Prostate gland (tissue), 2 donors: ENCODE results near the gene KCNT1. TPM values are rescaled to one million over a fixed set of nuclear protein-coding genes. Genes with fewer than 3 reads are reported as not detected.

ENCODE experiments used
- DNase-seq: peaks from one replicate; pipeline ENCODE4 v3.0.0-alpha.2; 2019; ENCODE audit warnings: low spot score
- H3K27ac ChIP-seq, 2 donors: fragments of 200-600 bp; sonication (generic); 2 replicates each; pipeline ENCODE4 v1.5.1; 2017 to 2019
- H3K27me3 ChIP-seq: fragments of 200-600 bp; sonication (generic); replicated peaks from 2 replicates; pipeline ENCODE4 v1.5.1; 2019; ENCODE audit not compliant: insufficient read depth
- H3K36me3 ChIP-seq, 2 donors: fragments of 200-600 bp; sonication (generic); 1 replicate in 1 of 2; 2 replicates in 1 of 2; pipeline versions ENCODE4 v1.5.1 to v1.8.1; 2017 to 2019
- H3K4me1 ChIP-seq: fragments of 200-600 bp; sonication (generic); replicated peaks from 2 replicates; pipeline ENCODE4 v1.5.1; 2019
- H3K4me3 ChIP-seq, 2 donors: fragments of 200-600 bp; sonication (generic); 2 replicates each; pipeline ENCODE4 v1.5.1; 2017 to 2019
- H3K9me3 ChIP-seq: fragments of 200-600 bp; sonication (generic); 2 replicates; pipeline ENCODE4 v1.5.1; 2017
- POLR2A ChIP-seq: fragments of 450-650 bp; IDR thresholded peaks from one replicate; pipeline ENCODE4 v1.6.1; 2016; ENCODE audit warnings: antibody characterized with exemption, mild to moderate bottlenecking
- POLR2AphosphoS5 ChIP-seq: sonication (generic); formaldehyde crosslinking; IDR thresholded peaks from one replicate; pipeline ENCODE4 v1.6.1; 2017; ENCODE audit warnings: antibody characterized with exemption
- WGBS: methylation state at CpG from one replicate; pipeline ENCODE4 v1.1.5; 2018; 5-methylcytosine and 5-hydroxymethylcytosine counted together
- intact Hi-C: fragments of 100-400 bp; cut with DNase I; formaldehyde crosslinking; loops from one replicate; pipeline ENCODE4 v1.14.2; 2022
- total RNA-seq, 2 donors: library from RNA; depleted of rRNA; stranded (reverse); fragments of >200 nt; gene quantifications; one replicate each; pipeline ENCODE4 v1.1.0, GENCODE V29; 2016
- TF ChIP-seq, protein P1 (sequence below), 4 experiments: fragments of 200-600 bp in 2 of 4; fragments of 450-650 bp in 2 of 4; sonication (generic) in 2 of 4; IDR thresholded peaks; 1 replicate in 3 of 4; 2 replicates in 1 of 4; pipeline ENCODE4 v1.5.1; 2016 to 2019; ENCODE audit warnings: antibody characterized with exemption in 4 of 4, mild to moderate bottlenecking in 2 of 4, moderate library complexity in 2 of 4

Gene KCNT1
- total RNA-seq, 2 donors from 2014 or later, result 0.09 to 3.0 TPM

DNA sequence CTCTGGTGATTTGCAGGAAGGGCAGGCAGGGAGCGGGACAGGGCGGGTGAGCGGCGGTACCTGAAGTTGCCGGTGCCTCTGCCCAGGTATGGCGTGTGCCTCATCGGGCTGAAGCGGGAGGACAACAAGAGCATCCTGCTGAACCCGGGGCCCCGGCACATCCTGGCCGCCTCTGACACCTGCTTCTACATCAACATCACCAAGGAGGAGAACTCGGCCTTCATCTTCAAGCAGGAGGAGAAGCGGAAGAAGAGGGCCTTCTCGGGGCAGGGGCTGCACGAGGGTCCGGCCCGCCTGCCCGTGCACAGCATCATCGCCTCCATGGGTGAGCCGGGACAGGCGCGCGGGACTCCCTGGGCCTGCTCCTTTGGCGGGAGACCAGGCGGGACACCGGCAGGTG lies 68.8 kb downstream of the KCNT1 start:
- WGBS, result 93% methylated on average over 26 of the region's 26 CpGs
- no peaks in the 10 kb centered on the region for H3K36me3 ChIP-seq
- intact Hi-C loops, result no loop called here
- H3K27me3 ChIP-seq, result no peaks in the 10 kb centered on the region
- H3K9me3 ChIP-seq, result no peaks in the 10 kb centered on the region
- TF ChIP-seq POLR2A, result no peak
- TF ChIP-seq, protein P1, sequence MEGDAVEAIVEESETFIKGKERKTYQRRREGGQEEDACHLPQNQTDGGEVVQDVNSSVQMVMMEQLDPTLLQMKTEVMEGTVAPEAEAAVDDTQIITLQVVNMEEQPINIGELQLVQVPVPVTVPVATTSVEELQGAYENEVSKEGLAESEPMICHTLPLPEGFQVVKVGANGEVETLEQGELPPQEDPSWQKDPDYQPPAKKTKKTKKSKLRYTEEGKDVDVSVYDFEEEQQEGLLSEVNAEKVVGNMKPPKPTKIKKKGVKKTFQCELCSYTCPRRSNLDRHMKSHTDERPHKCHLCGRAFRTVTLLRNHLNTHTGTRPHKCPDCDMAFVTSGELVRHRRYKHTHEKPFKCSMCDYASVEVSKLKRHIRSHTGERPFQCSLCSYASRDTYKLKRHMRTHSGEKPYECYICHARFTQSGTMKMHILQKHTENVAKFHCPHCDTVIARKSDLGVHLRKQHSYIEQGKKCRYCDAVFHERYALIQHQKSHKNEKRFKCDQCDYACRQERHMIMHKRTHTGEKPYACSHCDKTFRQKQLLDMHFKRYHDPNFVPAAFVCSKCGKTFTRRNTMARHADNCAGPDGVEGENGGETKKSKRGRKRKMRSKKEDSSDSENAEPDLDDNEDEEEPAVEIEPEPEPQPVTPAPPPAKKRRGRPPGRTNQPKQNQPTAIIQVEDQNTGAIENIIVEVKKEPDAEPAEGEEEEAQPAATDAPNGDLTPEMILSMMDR (IDR thresholded peaks at IDR 0.05), result no peak
- TF ChIP-seq POLR2AphosphoS5, result no peak
- no peak overlapping the region for H3K4me3 ChIP-seq
- no peaks in the 10 kb centered on the region for H3K4me1 ChIP-seq
- DNase-seq, result no peak
- H3K27ac ChIP-seq, result no peak overlapping the region

DNA sequence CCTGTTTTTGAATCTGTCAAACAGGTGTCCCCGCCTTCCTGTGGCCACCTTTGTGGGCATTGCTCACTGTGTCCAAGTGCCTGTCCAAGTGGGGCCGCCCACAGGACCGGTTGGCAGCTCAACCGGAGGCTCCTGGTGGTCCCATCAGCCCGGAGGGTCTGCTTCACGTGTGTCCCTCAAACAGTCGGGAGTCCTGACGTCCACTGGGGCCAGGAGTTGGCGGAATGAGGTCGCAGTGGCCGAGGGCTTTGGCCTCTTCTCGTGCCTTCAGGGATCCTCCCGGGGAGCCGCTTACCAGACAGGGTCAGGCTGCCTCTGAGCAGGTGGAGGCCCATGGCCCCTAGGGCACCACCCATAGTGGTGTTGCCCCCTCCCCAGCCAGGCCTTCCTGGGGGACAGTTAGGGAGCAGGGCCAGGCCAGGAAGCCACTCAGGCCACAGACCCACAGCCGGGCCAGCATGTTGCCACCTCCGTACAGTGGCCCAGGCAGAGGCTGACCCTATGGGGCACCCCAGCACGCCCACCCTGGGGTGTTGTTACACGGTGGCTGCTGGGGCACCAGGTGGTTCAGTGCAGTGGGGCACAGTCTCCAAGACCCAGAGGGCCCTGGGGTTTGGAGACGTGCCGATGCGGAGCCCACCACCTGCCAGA lies 69.5 kb downstream of the KCNT1 start:
- TF ChIP-seq, protein P1 (IDR thresholded peaks at IDR 0.05), result no peak
- TF ChIP-seq POLR2A (no peak), POLR2AphosphoS5 (no peak)
- Histone ChIP-seq H3K9me3 (no peaks in the 10 kb centered on the region), H3K36me3 (no peaks in the 10 kb centered on the region), H3K4me1 (no peaks in the 10 kb centered on the region), H3K27me3 (no peaks in the 10 kb centered on the region), H3K4me3 (no peak overlapping the region), H3K27ac (no peak overlapping the region)
- intact Hi-C loops, result no loop called here
- DNase-seq, result no peak
- WGBS, result 86% methylated on average over 14 of the region's 21 CpGs

DNA sequence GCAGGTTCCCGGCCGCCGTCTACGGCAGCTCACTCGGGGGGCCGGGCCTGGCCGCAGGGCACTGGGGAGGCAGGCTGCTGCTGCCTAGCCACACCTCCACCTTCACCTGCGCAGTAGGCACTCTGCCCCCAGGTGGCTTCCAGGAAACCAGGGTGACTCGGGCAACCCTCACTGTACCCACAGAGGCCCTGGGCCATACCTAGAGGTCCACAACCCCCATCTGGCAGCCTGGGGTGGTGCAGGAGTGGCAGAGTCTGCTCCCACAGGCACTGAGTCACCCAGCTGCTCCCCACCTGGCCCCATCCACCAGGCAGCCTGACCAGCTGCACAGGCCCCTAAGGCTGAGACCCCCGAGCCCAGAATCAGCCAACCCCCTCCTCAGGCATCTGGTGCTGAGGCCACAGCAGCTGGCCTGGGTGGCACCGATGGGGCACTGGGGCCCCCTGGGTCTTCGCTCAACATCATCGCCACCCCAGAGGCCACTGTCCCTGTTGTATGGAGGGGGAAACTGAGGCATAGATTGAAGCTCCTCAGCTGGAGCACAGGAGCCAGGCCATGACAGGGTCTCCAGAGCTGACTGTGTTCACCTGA lies 70.2 kb downstream of the KCNT1 start:
- H3K4me3 ChIP-seq, result no peak overlapping the region
- no peaks in the 10 kb centered on the region for H3K27me3 ChIP-seq
- H3K4me1 ChIP-seq, result no peaks in the 10 kb centered on the region
- no peak for TF ChIP-seq POLR2AphosphoS5
- no peak for TF ChIP-seq POLR2A
- TF ChIP-seq, protein P1 (IDR thresholded peaks at IDR 0.05), result no peak
- H3K9me3 ChIP-seq, result no peaks in the 10 kb centered on the region
- H3K27ac ChIP-seq, result no peak overlapping the region
- DNase-seq, result no peak
- intact Hi-C loops, result no loop called here
- WGBS, result 90% methylated on average over 13 of the region's 13 CpGs
- no peaks in the 10 kb centered on the region for H3K36me3 ChIP-seq

DNA sequence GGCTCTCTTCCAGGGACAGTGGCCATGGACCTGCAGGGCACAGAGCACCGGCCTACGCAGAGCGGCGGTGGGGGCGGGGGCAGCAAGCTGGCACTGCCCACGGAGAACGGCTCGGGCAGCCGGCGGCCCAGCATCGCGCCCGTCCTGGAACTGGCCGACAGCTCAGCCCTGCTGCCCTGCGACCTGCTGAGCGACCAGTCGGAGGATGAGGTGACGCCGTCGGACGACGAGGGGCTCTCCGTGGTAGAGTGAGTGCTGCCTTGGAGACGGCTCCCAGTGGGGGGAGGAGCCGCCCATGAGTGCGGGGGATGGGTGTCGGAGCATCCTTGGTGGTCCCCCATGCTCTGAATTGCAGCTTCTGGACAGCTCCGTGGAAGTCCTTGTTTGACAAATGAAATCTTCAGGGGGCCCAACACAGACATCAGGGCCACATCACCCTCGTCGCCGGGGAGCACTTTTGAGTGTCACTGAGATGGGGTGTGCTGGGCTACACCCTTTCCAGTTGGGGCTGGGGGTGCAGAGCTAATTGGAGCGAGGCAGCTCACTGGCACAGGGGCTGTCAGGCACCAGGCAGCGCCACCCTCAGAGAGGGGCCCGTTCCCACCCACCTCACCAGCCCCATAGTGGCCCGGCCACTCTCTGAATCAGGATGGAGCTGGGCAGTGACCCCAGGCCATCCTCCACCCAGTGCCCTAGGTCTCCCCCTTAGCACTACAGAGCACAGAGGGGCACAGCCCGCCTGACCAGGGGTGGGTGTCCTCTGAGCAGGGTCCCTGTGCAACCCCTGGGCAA lies 70.9 kb downstream of the KCNT1 start:
- no peaks in the 10 kb centered on the region for H3K36me3 ChIP-seq
- H3K9me3 ChIP-seq, result no peaks in the 10 kb centered on the region
- TF ChIP-seq, protein P1 (IDR thresholded peaks at IDR 0.05), result no peak
- TF ChIP-seq POLR2A, result no peak
- no peak for TF ChIP-seq POLR2AphosphoS5
- H3K4me1 ChIP-seq, result no peaks in the 10 kb centered on the region
- WGBS, result 69% methylated on average over 34 of the region's 36 CpGs
- H3K4me3 ChIP-seq, result no peak overlapping the region
- no peak overlapping the region for H3K27ac ChIP-seq
- H3K27me3 ChIP-seq, result no peaks in the 10 kb centered on the region
- DNase-seq, result no peak
- intact Hi-C loops, result no loop called here
